Osteoblast (primary cell): ENCODE measurements around the gene MAD1L1. TPM values are rescaled to one million over a fixed set of nuclear protein-coding genes. Genes with fewer than 3 reads are reported as not detected.

Experiments
- DNase-seq: peaks from one replicate; pipeline ENCODE4 v3.0.0; 2011; ENCODE audit warnings: low spot score, mixed read lengths; ENCODE audit not compliant: insufficient read length; ENCODE audit errors: missing footprints
- H2AFZ ChIP-seq: 2 replicates; pipeline ENCODE4 v1.6.0; 2011; ENCODE audit warnings: mild to moderate bottlenecking, low read length
- H3K27ac ChIP-seq: 2 replicates; pipeline ENCODE4 v1.5.1; 2011; ENCODE audit warnings: mild to moderate bottlenecking, low read depth, low read length, moderate library complexity
- H3K27me3 ChIP-seq: 2 replicates; pipeline ENCODE4 v1.6.0; 2012; ENCODE audit warnings: mild to moderate bottlenecking, control low read depth, inconsistent platforms, low read length, moderate library complexity; ENCODE audit not compliant: insufficient read depth
- H3K36me3 ChIP-seq: 2 replicates; pipeline ENCODE4 v1.5.1; 2011; ENCODE audit warnings: mild to moderate bottlenecking, low read length, control low read depth, moderate library complexity; ENCODE audit not compliant: insufficient read depth
- H3K4me1 ChIP-seq: 2 replicates; pipeline ENCODE4 v1.5.1; 2011; ENCODE audit warnings: mild to moderate bottlenecking, low read length, control low read depth, moderate library complexity; ENCODE audit not compliant: insufficient read depth
- H3K4me2 ChIP-seq: 2 replicates; pipeline ENCODE4 v1.6.0; 2011; ENCODE audit warnings: mild to moderate bottlenecking, low read length; ENCODE audit not compliant: insufficient read depth
- H3K4me3 ChIP-seq: fragments of 200-600 bp; sonication (generic); 3 replicates; pipeline ENCODE4 v1.5.1; 2012; ENCODE audit warnings: mild to moderate bottlenecking, low read length, inconsistent platforms; ENCODE audit not compliant: insufficient read depth
- H3K79me2 ChIP-seq: 2 replicates; pipeline ENCODE4 v1.6.0; 2012; ENCODE audit warnings: mild to moderate bottlenecking, low read length, control low read depth, inconsistent platforms; ENCODE audit not compliant: insufficient read depth
- H3K9me3 ChIP-seq: 2 replicates; pipeline ENCODE4 v1.5.1; 2011; ENCODE audit warnings: low read depth, low read length, control low read depth
- H4K20me1 ChIP-seq: 2 replicates; pipeline ENCODE4 v1.6.0; 2012; ENCODE audit warnings: mild to moderate bottlenecking, low read length, control low read depth; ENCODE audit not compliant: insufficient read depth
- CTCF ChIP-seq: IDR thresholded peaks from 2 replicates; pipeline ENCODE4 v1.5.1; 2011; ENCODE audit warnings: mild to moderate bottlenecking, low read depth, low read length, moderate library complexity; ENCODE audit errors: extremely low read depth
- total RNA-seq: library from RNA; depleted of rRNA; stranded (reverse); fragments of >200 nt; gene quantifications from 2 replicates; pipeline ENCODE4 v1.2.3, GENCODE V29; 2012

MAD1L1 gene
- total RNA-seq, 1 donor, result 66.2 TPM

- Histone ChIP-seq H4K20me1 (no peaks in the 10 kb centered on the region), H3K4me3 (no peak overlapping the region), H3K79me2 (no peaks in the 10 kb centered on the region), H3K4me2 (no peak overlapping the region), H3K4me1 (no peaks in the 10 kb centered on the region), H3K9me3 (no peaks in the 10 kb centered on the region), H2AFZ (no peak overlapping the region), H3K27ac (no peak overlapping the region), H3K36me3 (peaks cover 7% of the 10 kb centered on the region), H3K27me3 (no peaks in the 10 kb centered on the region)
- TF ChIP-seq CTCF, result no peak
- no peak for DNase-seq
Observed at GRCh38 chr7:2131341-2131740, 101.4 kb downstream of the MAD1L1 start.

- H3K4me2 ChIP-seq, result no peak overlapping the region
- H3K27me3 ChIP-seq, result no peaks in the 10 kb centered on the region
- H3K36me3 ChIP-seq, result peaks cover 6% of the 10 kb centered on the region
- H3K4me1 ChIP-seq, result no peaks in the 10 kb centered on the region
- DNase-seq, result no peak
- H3K27ac ChIP-seq, result no peak overlapping the region
- TF ChIP-seq CTCF, result no peak
- H4K20me1 ChIP-seq, result no peaks in the 10 kb centered on the region
- H3K4me3 ChIP-seq, result no peak overlapping the region
- H3K79me2 ChIP-seq, result no peaks in the 10 kb centered on the region
- no peak overlapping the region for H2AFZ ChIP-seq
- H3K9me3 ChIP-seq, result no peaks in the 10 kb centered on the region
Observed at GRCh38 chr7:2130096-2130375, 102.7 kb downstream of the MAD1L1 start.

GRCh38 chr7:2129323-2130095 is 103.2 kb downstream of the MAD1L1 start:
- Histone ChIP-seq H3K9me3 (no peaks in the 10 kb centered on the region), H2AFZ (no peak overlapping the region), H3K27me3 (no peaks in the 10 kb centered on the region), H3K4me3 (no peak overlapping the region), H3K4me2 (no peak overlapping the region), H3K27ac (no peak overlapping the region), H3K79me2 (no peaks in the 10 kb centered on the region), H3K4me1 (no peaks in the 10 kb centered on the region), H3K36me3 (peaks cover 2% of the 10 kb centered on the region), H4K20me1 (no peaks in the 10 kb centered on the region)
- TF ChIP-seq CTCF, result no peak
- no peak for DNase-seq

GRCh38 chr7:2128601-2129322 is 104.0 kb downstream of the MAD1L1 start:
- Histone ChIP-seq H4K20me1 (no peaks in the 10 kb centered on the region), H3K27ac (no peak overlapping the region), H3K36me3 (peaks cover 2% of the 10 kb centered on the region), H3K4me1 (no peaks in the 10 kb centered on the region), H3K79me2 (no peaks in the 10 kb centered on the region), H2AFZ (no peak overlapping the region), H3K4me3 (no peak overlapping the region), H3K9me3 (no peaks in the 10 kb centered on the region), H3K27me3 (no peaks in the 10 kb centered on the region), H3K4me2 (no peak overlapping the region)
- TF ChIP-seq CTCF, result no peak
- no peak for DNase-seq
